ENCODE measurements around the gene NUTM2F. TPM values are rescaled to one million over a fixed set of nuclear protein-coding genes. Genes with fewer than 3 reads are reported as not detected.
"Not testable (repeated sequence)": the region's sequence is repeated elsewhere in the genome, so short reads cannot be mapped to it uniquely, and the experiment has no call there.

The NUTM2F gene
- total RNA-seq, 3 donors from 2014 or later: not detected

GRCh38 chr9:94277885-94278536 lies 50.4 kb downstream of the NUTM2F start:
- Histone ChIP-seq H3K4me1 (no peaks in the 10 kb centered on the region), H3K27me3 (no peaks in the 10 kb centered on the region), H3K27ac (no peak overlapping the region), H3K4me3 (no peak overlapping the region), H3K36me3 (no peaks in the 10 kb centered on the region), H3K9me3 (no peaks in the 10 kb centered on the region)
- DNase-seq (ENCODE audit: low spot score in 2 of 2): no peak
- intact Hi-C loops (cut with DNase I; ENCODE audit: low total_unique reads): no loop called here
- TF ChIP-seq, protein P1, sequence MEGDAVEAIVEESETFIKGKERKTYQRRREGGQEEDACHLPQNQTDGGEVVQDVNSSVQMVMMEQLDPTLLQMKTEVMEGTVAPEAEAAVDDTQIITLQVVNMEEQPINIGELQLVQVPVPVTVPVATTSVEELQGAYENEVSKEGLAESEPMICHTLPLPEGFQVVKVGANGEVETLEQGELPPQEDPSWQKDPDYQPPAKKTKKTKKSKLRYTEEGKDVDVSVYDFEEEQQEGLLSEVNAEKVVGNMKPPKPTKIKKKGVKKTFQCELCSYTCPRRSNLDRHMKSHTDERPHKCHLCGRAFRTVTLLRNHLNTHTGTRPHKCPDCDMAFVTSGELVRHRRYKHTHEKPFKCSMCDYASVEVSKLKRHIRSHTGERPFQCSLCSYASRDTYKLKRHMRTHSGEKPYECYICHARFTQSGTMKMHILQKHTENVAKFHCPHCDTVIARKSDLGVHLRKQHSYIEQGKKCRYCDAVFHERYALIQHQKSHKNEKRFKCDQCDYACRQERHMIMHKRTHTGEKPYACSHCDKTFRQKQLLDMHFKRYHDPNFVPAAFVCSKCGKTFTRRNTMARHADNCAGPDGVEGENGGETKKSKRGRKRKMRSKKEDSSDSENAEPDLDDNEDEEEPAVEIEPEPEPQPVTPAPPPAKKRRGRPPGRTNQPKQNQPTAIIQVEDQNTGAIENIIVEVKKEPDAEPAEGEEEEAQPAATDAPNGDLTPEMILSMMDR (IDR thresholded peaks at IDR 0.05): no peak
- TF ChIP-seq POLR2A (IDR thresholded peaks at IDR 0.05) (no peak), POLR2AphosphoS5 (IDR thresholded peaks at IDR 0.05) (no peak)

- intact Hi-C loops (cut with DNase I; ENCODE audit: low total_unique reads); H3K9me3 ChIP-seq; H3K4me3 ChIP-seq; DNase-seq (ENCODE audit: low spot score in 2 of 2); H3K27ac ChIP-seq; H3K4me1 ChIP-seq; H3K36me3 ChIP-seq; H3K27me3 ChIP-seq: not testable (repeated sequence)
Measured at GRCh38 chr9:94277029-94277428, 51.4 kb downstream of the NUTM2F start.

GRCh38 chr9:94270009-94270408 lies 58.4 kb downstream of the NUTM2F start:
- TF ChIP-seq, protein P1 (IDR thresholded peaks at IDR 0.05): no peak
- TF ChIP-seq POLR2AphosphoS5 (IDR thresholded peaks at IDR 0.05): no peak
- intact Hi-C loops (cut with DNase I; ENCODE audit: low total_unique reads): no loop called here
- no peaks in the 10 kb centered on the region for H3K36me3 ChIP-seq

DNA sequence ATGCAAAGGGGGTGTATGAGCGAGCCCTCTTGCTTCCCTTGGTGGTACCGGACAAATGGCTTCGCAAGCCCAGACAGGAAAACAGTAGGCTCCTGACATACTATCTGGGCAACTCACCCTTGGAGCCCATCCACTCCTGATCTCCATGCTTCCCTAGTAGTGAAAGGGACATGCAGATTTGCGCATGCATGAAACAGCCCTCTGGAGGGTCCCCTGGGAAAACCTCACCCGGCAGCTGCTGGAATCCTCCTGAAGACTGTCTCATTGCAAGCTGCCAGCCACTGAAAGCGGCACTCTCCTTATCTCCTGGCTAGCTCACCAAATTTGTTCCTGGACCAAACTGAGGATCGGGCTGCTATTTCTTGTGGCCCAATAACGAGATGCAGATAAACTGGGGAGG lies 59.2 kb downstream of the NUTM2F start:
- Histone ChIP-seq H3K27me3 (no peaks in the 10 kb centered on the region), H3K27ac (no peak overlapping the region), H3K4me1 (no peaks in the 10 kb centered on the region), H3K36me3 (no peaks in the 10 kb centered on the region), H3K4me3 (no peak overlapping the region), H3K9me3 (peaks cover 0 to 16% of the 10 kb centered on the region in 2 donors)
- TF ChIP-seq POLR2A (IDR thresholded peaks at IDR 0.05) (no peak), POLR2AphosphoS5 (IDR thresholded peaks at IDR 0.05) (no peak)
- TF ChIP-seq, protein P1 (IDR thresholded peaks at IDR 0.05): no peak
- DNase-seq (ENCODE audit: low spot score in 2 of 2): no peak
- intact Hi-C loops (cut with DNase I; ENCODE audit: low total_unique reads): no loop called here

More at GRCh38 chr9:94270009-94270408, 58.4 kb downstream of the NUTM2F start:
- Histone ChIP-seq H3K9me3 (peaks cover 0 to 16% of the 10 kb centered on the region in 2 donors), H3K27ac (no peak overlapping the region), H3K4me1 (no peaks in the 10 kb centered on the region), H3K27me3 (no peaks in the 10 kb centered on the region), H3K4me3 (no peak overlapping the region)
- DNase-seq (ENCODE audit: low spot score in 2 of 2): no peak

Other genes with a start within 250 kb of the NUTM2F start
- 10 to 100 TPM; 11.4 to 12.1 (median 12.0) TPM for gene PTPDC1, start 244.2 kb downstream of the NUTM2F start, total RNA-seq
- gene ZNF169, start 69.3 kb downstream of the NUTM2F start, total RNA-seq: 10 to 100 TPM; 12.6 to 21.6 (median 15.2) TPM
- gene PCAT7, start 226.4 kb upstream of the NUTM2F start, total RNA-seq: under 1 TPM in 1 of 3 donors, not detected in 2; under 0.01 TPM